Rectal smooth muscle tissue (tissue), 1 donor: Measurements from ENCODE around the gene HNF4A.
A peak's percentile ranks its signal among the peaks of the same experiment; 100 is the strongest.
"Not testable (repeated sequence)": the region's sequence is repeated elsewhere in the genome, so short reads cannot be mapped to it uniquely, and the experiment has no call there.

Experiments used
- H3K27ac ChIP-seq: one replicate; pipeline ENCODE4 v1.7.0; 2013; ENCODE audit warnings: low read depth, low read length, inconsistent platforms
- H3K27me3 ChIP-seq: one replicate; pipeline ENCODE4 v1.7.0; 2013; ENCODE audit warnings: low read length; ENCODE audit not compliant: control insufficient read depth, insufficient read depth
- H3K36me3 ChIP-seq: one replicate; pipeline ENCODE4 v1.7.0; 2013; ENCODE audit warnings: low read length; ENCODE audit not compliant: control insufficient read depth, insufficient read depth
- H3K4me1 ChIP-seq: one replicate; pipeline ENCODE4 v1.7.0; 2013; ENCODE audit warnings: low read length; ENCODE audit not compliant: control insufficient read depth, insufficient read depth
- H3K4me3 ChIP-seq: one replicate; pipeline ENCODE4 v1.7.0; 2013; ENCODE audit warnings: low read length
- H3K9ac ChIP-seq: one replicate; pipeline ENCODE4 v1.7.0; 2013; ENCODE audit warnings: low read length

Gene HNF4A

DNA sequence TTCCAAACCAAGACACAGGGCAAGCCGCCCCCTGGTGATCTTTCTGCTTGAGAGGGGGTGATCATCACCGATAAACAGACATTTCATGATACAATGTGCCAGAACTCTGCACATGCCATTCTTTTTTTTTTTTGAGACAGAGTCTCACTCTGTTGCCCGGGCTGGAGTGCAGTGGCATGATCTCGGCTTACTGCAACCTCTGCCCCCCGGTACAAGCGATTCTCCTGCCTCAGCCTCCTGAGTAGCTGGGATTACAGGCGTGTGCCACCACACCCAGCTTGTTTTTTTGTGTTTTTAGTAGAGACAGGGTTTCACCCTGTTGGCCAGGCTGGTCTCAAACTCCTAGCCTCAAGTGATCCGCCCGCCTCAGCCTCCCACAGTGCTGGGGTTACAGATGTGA, 116.8 kb downstream of the HNF4A start:
- H3K4me1 ChIP-seq: peaks cover 12% of the 10 kb centered on the region
- H3K4me3 ChIP-seq, H3K27ac ChIP-seq, H3K27me3 ChIP-seq, H3K9ac ChIP-seq, H3K36me3 ChIP-seq: not testable (repeated sequence)

DNA sequence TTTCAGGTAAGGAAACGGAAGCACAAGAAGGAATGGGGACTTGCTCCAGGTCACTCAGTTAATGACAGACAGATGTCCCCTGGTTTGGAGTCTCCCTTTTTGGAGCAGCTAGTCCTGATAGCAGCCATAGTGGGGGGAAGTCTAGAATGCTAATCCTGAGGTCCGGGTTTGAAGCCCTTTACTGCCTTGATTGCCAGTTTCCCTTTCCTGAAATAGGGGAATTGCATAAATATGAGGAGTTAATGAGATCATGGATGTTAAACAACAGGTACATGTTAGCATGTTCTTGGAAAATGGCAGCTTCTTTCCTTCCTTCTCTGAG, 119.8 kb downstream of the HNF4A start:
- Histone ChIP-seq H3K9ac (no peak overlapping the region), H3K4me1 (peaks cover 12% of the 10 kb centered on the region), H3K4me3 (peak overlapping the region; percentile 62), H3K27me3 (no peaks in the 10 kb centered on the region), H3K27ac (peak overlapping the region; percentile 70), H3K36me3 (no peaks in the 10 kb centered on the region)

DNA sequence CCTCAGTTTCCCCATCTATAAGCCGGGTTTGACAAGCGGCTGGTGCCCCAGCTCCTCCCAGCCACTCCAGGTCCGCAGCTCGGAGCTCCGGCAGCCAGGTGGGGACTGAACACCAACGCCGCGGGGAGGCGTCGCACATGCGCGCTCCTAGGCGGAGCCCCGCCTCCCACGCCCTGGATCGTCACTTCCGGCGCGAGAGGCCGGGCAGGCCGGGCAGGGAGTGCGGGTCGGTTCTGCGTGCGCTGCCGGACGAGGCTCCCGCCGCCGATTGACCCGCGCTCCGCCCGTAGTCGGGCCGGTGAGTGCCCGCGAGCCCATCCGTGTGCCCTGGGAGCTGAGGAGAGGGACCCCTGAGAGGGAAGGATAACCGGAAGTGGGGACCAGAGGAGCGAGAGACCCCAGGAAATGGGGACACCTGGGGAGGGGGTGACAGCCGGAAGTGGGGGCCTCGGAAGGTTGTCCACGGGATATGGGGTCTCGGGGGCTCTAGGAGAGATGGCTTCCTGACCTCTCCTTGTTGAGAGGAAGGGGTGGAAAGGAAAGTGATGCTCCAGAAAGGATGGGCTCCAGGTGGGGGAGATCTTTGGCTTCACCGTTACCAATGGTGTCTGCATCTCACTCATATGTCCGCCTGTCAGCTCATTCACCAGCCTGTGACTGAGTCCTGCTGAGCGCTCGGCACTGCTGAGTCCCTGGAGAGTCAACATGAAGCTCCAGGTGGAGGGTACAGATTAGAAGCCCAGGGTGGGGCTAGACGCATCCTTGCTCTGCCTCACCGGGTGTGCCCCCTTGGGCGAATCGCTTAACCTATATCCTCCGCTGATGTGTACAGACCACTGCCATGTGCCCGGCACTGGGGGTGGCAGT, 120.4 kb downstream of the HNF4A start, which contains the start of gene TTPAL:
TSS of gene TTPAL (plus strand) at position 181 of the 867 bp plus-strand sequence. CDS start 4,126 bp downstream, outside the sequence.
- H3K9ac ChIP-seq: peak within 1 kb of the TSS; percentile 63
- H3K4me1 ChIP-seq: peaks cover 12% of the 10 kb centered on the region
- H3K36me3 ChIP-seq: no peaks in the 10 kb centered on the region
- no peaks in the 10 kb centered on the region for H3K27me3 ChIP-seq
- peak within 1 kb of the TSS; percentile 70 for H3K27ac ChIP-seq
- H3K4me3 ChIP-seq: peak within 1 kb of the TSS; percentile 62

DNA sequence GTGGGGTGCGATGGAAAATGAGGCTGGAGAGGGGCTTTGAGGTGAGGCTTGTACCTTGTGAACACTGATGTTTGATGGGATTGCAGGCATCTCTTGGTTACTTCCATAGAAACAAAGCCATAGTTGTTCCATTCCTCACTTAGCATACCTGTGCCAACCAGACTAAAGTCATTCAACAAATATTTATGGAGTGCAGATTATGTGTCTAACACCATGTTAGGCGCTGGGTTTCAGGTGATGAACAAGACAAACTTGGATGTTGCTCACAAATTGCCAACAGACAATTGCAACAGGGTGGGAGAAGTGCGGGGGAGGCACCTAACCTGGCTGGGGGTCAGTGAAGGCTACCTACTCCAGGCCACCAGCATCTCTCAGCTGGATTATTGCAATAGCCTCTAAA, 121.7 kb downstream of the HNF4A start:
- Histone ChIP-seq H3K4me3 (no peak overlapping the region), H3K27ac (no peak overlapping the region), H3K9ac (no peak overlapping the region), H3K4me1 (peaks cover 12% of the 10 kb centered on the region), H3K36me3 (no peaks in the 10 kb centered on the region), H3K27me3 (no peaks in the 10 kb centered on the region)

DNA sequence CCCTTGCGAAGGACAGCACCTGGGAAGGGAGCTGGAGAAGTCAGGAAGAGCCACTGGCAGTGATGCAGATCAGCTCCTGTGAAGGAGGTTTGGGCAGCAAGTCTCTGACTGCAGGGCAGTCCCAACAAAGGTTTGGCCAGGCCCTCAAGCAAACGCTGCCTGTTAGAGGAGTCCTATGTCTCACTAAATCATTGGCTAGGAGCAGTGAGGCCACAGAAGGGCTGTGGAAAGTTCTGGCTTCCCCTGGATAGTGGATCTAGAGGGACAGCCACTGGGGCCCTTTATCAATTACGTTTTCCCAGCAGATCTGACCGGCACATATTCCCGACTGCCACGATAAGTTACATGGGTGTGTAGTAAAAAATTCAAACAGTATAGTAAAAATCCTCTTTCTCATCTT, 122.7 kb downstream of the HNF4A start:
- Histone ChIP-seq H3K27me3 (no peaks in the 10 kb centered on the region), H3K36me3 (no peaks in the 10 kb centered on the region), H3K27ac (no peak overlapping the region), H3K4me1 (peaks cover 12% of the 10 kb centered on the region), H3K4me3 (no peak overlapping the region), H3K9ac (no peak overlapping the region)

DNA sequence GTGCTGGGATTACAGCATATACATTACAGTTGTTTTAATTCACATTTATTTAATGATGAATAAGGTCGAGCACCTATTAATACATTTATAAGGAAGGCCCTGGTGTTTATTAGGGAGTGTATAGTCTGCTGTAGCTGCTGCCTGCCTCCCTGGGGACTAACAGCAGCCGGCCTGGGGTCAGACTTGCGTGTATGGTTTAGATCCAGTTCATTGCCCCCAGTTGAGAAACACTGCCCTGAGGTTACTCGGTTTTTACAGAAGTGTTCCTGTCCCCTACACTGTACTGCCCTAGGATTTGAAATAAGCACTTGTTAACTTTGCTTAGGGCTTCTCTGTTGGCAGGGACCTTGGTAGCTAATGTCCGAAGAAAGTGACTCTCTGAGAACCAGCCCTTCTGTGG, 124.1 kb downstream of the HNF4A start:
- Histone ChIP-seq H3K27ac (no peak overlapping the region), H3K9ac (no peak overlapping the region), H3K36me3 (no peaks in the 10 kb centered on the region), H3K27me3 (no peaks in the 10 kb centered on the region), H3K4me1 (peaks cover 12% of the 10 kb centered on the region), H3K4me3 (no peak overlapping the region)

DNA sequence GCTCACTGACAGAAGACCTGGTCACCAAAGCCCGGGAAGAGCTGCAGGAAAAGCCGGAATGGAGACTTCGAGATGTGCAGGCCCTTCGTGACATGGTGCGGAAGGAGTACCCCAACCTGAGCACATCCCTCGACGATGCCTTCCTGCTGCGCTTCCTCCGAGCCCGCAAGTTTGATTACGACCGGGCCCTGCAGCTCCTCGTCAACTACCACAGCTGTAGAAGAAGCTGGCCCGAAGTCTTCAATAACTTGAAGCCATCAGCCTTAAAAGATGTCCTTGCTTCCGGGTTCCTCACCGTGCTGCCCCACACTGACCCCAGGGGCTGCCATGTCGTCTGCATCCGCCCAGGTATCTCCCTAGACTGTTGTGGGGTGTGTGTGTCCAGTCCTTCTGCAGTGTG, 124.6 kb downstream of the HNF4A start:
- H3K27ac ChIP-seq: no peak overlapping the region
- H3K9ac ChIP-seq: no peak overlapping the region
- H3K27me3 ChIP-seq: no peaks in the 10 kb centered on the region
- H3K4me1 ChIP-seq: peaks cover 11% of the 10 kb centered on the region
- no peak overlapping the region for H3K4me3 ChIP-seq
- H3K36me3 ChIP-seq: peaks cover 2% of the 10 kb centered on the region

DNA sequence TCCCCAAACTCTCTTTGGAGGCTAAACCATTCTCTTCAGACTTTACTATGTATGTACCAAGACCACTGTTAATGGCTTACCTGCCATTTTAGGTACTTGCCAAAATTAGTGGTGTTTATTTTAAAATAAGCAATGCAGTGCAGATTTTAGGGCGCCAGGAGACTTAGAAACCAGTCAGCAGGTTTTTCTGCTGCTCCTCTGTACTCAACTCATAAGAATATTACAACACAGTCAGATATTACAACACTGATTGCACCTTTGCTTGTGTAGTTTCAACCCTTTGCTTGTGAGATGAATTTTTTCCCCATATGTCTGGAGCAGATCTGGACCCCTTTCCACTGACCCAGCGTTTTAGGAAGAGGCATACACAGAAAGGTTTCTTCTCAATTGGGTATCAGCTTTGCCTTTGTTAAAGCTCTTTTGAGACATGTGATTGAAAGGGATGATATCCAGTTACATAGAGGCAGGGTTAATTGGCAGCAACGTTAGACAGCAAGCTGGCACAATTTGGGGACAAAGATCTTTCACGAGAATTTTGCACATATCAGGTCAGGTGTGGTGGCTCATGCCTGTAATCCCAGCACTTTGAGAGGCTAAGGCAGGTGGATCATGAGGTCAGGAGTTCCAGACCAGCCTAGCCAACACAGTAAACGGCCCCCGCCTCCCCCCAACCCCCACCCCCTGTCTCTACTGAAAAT, 126.4 kb downstream of the HNF4A start:
- Histone ChIP-seq H3K4me1 (no peaks in the 10 kb centered on the region), H3K4me3 (no peak overlapping the region), H3K27me3 (no peaks in the 10 kb centered on the region), H3K27ac (no peak overlapping the region), H3K36me3 (peaks cover 4% of the 10 kb centered on the region), H3K9ac (no peak overlapping the region)

DNA sequence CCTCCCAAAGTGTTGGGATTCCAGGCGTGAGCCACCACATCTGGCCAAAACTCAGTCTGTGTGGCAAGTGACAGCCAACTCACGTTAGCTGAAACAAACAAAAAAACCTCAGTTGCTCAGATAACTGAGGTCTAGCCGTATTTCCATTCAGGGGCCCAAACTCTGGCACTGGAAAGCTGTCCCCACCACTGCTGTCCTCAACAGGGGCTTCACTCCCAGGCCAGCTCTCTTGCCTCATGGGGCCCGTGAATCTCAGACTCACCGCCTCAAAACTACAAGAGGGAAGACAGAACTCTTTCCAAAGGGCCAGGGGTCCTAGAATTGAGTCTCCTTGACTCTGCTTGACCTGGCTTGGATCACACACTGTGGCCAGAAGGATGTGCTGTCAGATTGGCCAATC, 127.6 kb downstream of the HNF4A start:
- Histone ChIP-seq H3K36me3 (peaks cover 4% of the 10 kb centered on the region), H3K27me3 (no peaks in the 10 kb centered on the region), H3K4me3 (no peak overlapping the region), H3K27ac (no peak overlapping the region), H3K9ac (no peak overlapping the region), H3K4me1 (no peaks in the 10 kb centered on the region)
